ENCODE measurements around the gene ZNF502.
"Not testable (repeated sequence)": the region's sequence is repeated elsewhere in the genome, so short reads cannot be mapped to it uniquely, and the experiment has no call there.

ZNF502 gene

DNA sequence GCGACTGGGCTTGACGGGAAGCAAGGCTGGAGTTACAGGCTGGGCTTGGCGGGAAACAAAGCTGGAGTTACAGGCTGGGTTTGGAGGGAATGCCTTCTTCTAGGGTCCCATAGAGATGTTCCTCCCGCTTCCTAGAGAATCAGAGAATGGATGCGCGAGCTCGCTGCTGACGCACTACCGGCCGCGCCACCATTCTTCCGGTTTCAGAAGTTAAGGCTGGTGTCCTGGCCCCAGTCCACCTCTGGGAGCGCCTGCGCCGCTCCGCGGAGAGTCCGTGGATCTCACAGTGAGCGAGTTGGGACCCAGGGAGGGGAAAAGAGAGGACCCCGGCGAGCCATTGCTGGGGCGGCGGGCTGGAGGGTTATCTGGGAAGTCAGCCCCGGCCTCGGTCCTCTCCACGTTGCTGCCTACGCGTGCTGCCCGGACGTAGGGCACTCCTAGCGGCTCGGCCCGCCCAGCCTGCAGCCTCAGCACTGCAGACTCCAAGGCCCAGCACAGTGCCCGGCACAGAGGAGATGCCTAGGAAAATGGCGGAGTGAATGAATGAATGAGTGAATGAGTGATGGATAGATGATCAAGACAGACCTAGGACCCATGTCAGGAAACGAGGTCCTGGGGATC, at the start of gene ZNF502:
TSS of gene ZNF502 (plus strand) at position 206 of the 621 bp plus-strand sequence. CDS start 7,602 bp downstream, outside the sequence.
- no peak for TF ChIP-seq EZH2 (IDR thresholded peaks at IDR 0.05)
- TF ChIP-seq POLR2AphosphoS5 (IDR thresholded peaks at IDR 0.05; ENCODE audit: borderline replicate concordance, low read depth, low read length) = no peak
- TF ChIP-seq FOXP2 (optimal IDR thresholded peaks at IDR 0.05; ENCODE audit: control extremely low read depth, extremely low read length, insufficient read depth) = no peak
- no peaks in the 10 kb centered on the region for H3K9me3 ChIP-seq (ENCODE audit: low read depth, low read length)
- H3K27ac ChIP-seq = no peak within 1 kb of the TSS
- no peak for DNase-seq (ENCODE audit: low read depth, low spot score)
- H3K9ac ChIP-seq (ENCODE audit: insufficient read length) = no peak within 1 kb of the TSS
- H3K36me3 ChIP-seq (ENCODE audit: insufficient read depth, low read length) = no peaks in the 10 kb centered on the region
- H3K4me3 ChIP-seq = no peak within 1 kb of the TSS

DNA sequence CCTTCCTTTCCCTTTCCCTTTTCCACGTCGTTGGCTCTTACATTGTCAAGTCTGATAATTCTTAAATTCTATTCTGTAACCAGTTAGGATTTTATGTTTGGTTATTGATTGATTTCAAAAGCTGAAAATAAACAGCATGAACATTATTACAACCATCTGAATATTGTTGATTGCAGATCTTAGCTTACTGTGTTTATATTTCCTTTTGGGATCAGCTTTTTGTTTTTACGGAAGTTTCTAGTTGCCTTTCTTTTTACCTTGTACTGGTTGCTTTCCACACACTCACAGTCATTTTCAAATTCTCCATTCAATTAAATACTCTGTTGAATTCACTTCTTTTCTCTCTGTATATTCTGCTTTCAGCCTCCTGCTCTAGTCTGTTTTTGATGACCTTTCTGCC, 47.3 kb upstream of the ZNF502 start:
- Histone ChIP-seq H3K27ac (no peak overlapping the region), H3K4me3 (no peak overlapping the region), H3K9me3 (ENCODE audit: low read depth, low read length) (no peaks in the 10 kb centered on the region), H3K9ac (ENCODE audit: insufficient read length) (no peak overlapping the region), H3K36me3 (ENCODE audit: insufficient read depth, low read length) (peaks cover 6% of the 10 kb centered on the region; the same call in 1 of the 2 replicates)
- TF ChIP-seq EZH2 (IDR thresholded peaks at IDR 0.05) (no peak), POLR2AphosphoS5 (IDR thresholded peaks at IDR 0.05; ENCODE audit: borderline replicate concordance, low read depth, low read length) (no peak), FOXP2 (optimal IDR thresholded peaks at IDR 0.05; ENCODE audit: control extremely low read depth, extremely low read length, insufficient read depth) (no peak)
- no peak for DNase-seq (ENCODE audit: low read depth, low spot score)

DNA sequence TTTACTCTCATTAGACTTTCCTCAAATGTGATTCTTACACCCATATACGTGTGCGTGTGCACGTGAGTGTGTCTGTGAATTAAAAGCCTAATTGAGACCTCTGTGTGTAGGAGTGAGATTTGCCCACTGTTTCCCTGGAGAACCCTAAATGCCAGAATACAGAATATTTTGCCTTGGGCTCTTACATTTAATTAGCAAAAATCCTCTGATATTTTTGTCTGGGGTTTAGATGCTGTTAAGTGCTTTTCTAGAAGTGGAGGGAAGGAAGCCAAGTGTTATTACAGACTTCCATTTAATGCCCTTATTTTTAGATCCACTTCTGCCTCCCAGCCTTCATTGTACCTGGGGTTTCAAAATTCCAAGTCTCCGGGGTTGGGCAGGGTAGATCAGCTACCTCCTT, 46.1 kb upstream of the ZNF502 start:
- Histone ChIP-seq H3K4me3 (no peak overlapping the region), H3K9ac (ENCODE audit: insufficient read length) (no peak overlapping the region), H3K9me3 (ENCODE audit: low read depth, low read length) (no peaks in the 10 kb centered on the region), H3K27ac (no peak overlapping the region), H3K36me3 (ENCODE audit: insufficient read depth, low read length) (no peaks in the 10 kb centered on the region)
- no peak for TF ChIP-seq FOXP2 (optimal IDR thresholded peaks at IDR 0.05; ENCODE audit: control extremely low read depth, extremely low read length, insufficient read depth)
- no peak for TF ChIP-seq POLR2AphosphoS5 (IDR thresholded peaks at IDR 0.05; ENCODE audit: borderline replicate concordance, low read depth, low read length)
- no peak for TF ChIP-seq EZH2 (IDR thresholded peaks at IDR 0.05)
- DNase-seq (ENCODE audit: low read depth, low spot score) = no peak

DNA sequence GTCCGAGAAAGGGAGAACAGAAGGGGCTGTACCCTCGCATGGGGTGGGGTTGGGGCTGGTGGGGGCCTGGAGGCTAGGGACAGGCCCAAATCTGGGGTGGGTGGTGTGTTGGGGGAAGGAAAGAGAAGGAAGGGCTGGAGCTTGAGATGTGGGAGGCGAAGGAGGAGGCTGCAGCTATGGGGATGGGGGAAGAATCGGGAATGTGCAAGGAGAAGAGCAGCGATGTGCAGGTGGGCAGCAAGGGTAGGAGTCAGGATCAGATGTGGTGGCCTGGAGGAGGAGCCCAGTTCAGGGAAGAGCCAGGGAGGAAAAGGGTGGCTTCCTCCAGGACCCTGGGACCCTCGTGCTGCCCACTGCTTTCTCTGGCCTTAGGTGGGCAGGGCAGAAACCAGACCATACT, 42.7 kb upstream of the ZNF502 start:
- Histone ChIP-seq H3K27ac (no peak overlapping the region), H3K4me3 (no peak overlapping the region), H3K9ac (ENCODE audit: insufficient read length) (no peak overlapping the region), H3K9me3 (ENCODE audit: low read depth, low read length) (no peaks in the 10 kb centered on the region), H3K36me3 (ENCODE audit: insufficient read depth, low read length) (no peaks in the 10 kb centered on the region)
- DNase-seq (ENCODE audit: low read depth, low spot score) = no peak
- TF ChIP-seq EZH2 (IDR thresholded peaks at IDR 0.05) = no peak
- no peak for TF ChIP-seq POLR2AphosphoS5 (IDR thresholded peaks at IDR 0.05; ENCODE audit: borderline replicate concordance, low read depth, low read length)
- no peak for TF ChIP-seq FOXP2 (optimal IDR thresholded peaks at IDR 0.05; ENCODE audit: control extremely low read depth, extremely low read length, insufficient read depth)

DNA sequence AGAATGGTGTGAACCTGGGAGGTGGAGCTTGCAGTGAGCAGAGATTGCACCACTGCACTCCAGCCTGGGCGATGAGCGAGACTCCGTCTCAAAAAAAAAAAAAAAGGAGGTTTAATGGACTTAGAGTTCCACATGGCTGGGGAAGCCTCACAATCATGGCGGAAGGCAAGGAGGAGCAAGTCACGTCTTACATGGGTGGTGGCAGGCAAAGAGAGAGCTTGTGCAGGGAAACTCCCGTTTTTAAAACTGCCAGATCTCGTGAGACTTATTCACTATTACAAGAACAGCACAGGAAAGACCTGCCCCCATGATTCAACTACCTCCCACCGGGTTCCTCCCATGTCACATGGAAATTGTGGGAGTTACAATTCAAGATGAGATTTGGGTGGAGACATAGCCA, 39.0 kb upstream of the ZNF502 start:
- not testable (repeated sequence) for H3K9me3 ChIP-seq (ENCODE audit: low read depth, low read length); H3K4me3 ChIP-seq

DNA sequence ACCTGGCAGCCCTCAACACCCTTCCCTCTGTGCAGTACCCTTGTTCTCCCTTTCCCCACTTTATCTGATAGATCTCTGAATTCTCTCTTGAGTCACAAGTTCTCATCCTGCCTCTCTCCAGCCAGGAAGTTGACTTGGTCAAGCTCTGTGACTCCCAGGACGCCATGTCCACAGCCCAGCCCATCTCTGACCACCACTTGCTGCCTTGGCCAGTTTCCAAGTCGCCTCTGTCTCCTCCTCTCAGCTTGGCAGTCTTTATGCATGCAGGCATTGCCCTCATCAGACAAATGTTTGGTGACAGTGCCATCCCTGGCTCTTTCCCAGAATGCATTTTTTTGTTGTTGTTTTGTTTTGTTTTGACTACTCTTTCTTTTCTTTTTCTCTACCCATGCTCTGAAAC, 38.2 kb upstream of the ZNF502 start:
- DNase-seq (ENCODE audit: low read depth, low spot score) = no peak

More for the DNA sequence above, 39.0 kb upstream of the ZNF502 start:
- not testable (repeated sequence) for H3K36me3 ChIP-seq (ENCODE audit: insufficient read depth, low read length); H3K27ac ChIP-seq; DNase-seq (ENCODE audit: low read depth, low spot score); H3K9ac ChIP-seq (ENCODE audit: insufficient read length)

DNA sequence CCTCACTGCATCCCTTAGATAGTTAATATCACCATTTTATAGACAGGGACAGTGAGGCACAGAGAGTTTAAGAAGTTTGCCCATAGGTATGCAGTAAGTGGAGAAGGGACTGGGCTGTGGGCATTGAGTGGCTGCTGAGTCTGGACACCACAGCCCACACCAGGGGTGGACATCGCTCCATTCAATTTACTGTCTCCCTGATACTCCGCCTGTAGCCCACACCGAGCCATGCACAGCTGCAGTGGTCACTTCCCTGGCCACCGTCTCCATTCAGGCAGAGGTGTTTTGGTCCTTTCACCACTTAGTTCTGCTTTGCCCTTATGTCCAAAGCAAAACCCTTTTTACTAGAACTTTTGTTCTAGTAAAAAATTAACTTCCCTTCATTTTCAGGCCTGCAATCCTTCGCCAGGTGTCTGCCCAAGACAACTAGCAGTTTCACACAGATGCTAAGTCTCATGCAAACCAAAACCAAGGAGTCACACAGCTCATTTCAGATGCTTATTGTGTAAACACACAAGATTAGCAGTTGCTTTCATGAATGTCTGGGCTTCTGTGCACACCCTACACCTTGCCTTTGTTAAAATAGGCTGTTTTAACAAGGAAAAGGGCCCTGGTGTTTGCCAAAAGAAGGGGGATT, 33.9 kb upstream of the ZNF502 start:
- no peak for TF ChIP-seq EZH2 (IDR thresholded peaks at IDR 0.05)
- TF ChIP-seq FOXP2 (optimal IDR thresholded peaks at IDR 0.05; ENCODE audit: control extremely low read depth, extremely low read length, insufficient read depth) = no peak
- no peak for TF ChIP-seq POLR2AphosphoS5 (IDR thresholded peaks at IDR 0.05; ENCODE audit: borderline replicate concordance, low read depth, low read length)
- Histone ChIP-seq H3K36me3 (ENCODE audit: insufficient read depth, low read length) (no peaks in the 10 kb centered on the region), H3K4me3 (no peak overlapping the region), H3K9me3 (ENCODE audit: low read depth, low read length) (no peaks in the 10 kb centered on the region), H3K9ac (ENCODE audit: insufficient read length) (no peak overlapping the region), H3K27ac (no peak overlapping the region)
- DNase-seq (ENCODE audit: low read depth, low spot score) = no peak

More for the DNA sequence above, 38.2 kb upstream of the ZNF502 start:
- Histone ChIP-seq H3K27ac (no peak overlapping the region), H3K9ac (ENCODE audit: insufficient read length) (no peak overlapping the region), H3K9me3 (ENCODE audit: low read depth, low read length) (no peaks in the 10 kb centered on the region), H3K4me3 (no peak overlapping the region), H3K36me3 (ENCODE audit: insufficient read depth, low read length) (no peaks in the 10 kb centered on the region)
- TF ChIP-seq FOXP2 (optimal IDR thresholded peaks at IDR 0.05; ENCODE audit: control extremely low read depth, extremely low read length, insufficient read depth) (no peak), POLR2AphosphoS5 (IDR thresholded peaks at IDR 0.05; ENCODE audit: borderline replicate concordance, low read depth, low read length) (no peak), EZH2 (IDR thresholded peaks at IDR 0.05) (no peak)

- TF ChIP-seq POLR2AphosphoS5 (IDR thresholded peaks at IDR 0.05; ENCODE audit: borderline replicate concordance, low read depth, low read length) (no peak), FOXP2 (optimal IDR thresholded peaks at IDR 0.05; ENCODE audit: control extremely low read depth, extremely low read length, insufficient read depth) (no peak), EZH2 (IDR thresholded peaks at IDR 0.05) (no peak)
These were observed 31.5 kb upstream of the ZNF502 start for GRCh38 chr3:44680921-44681455.

More at GRCh38 chr3:44680921-44681455, 31.5 kb upstream of the ZNF502 start:
- Histone ChIP-seq H3K4me3 (no peak overlapping the region), H3K9me3 (ENCODE audit: low read depth, low read length) (no peaks in the 10 kb centered on the region), H3K27ac (no peak overlapping the region), H3K36me3 (ENCODE audit: insufficient read depth, low read length) (no peaks in the 10 kb centered on the region), H3K9ac (ENCODE audit: insufficient read length) (no peak overlapping the region)
- no peak for DNase-seq (ENCODE audit: low read depth, low spot score)
